ENCODE results near the gene NRF1. TPM values are rescaled to one million over a fixed set of nuclear protein-coding genes. Genes with fewer than 3 reads are reported as not detected.

Gene NRF1
- total RNA-seq, 1 donor from 2014 or later: 14.6 TPM

GRCh38 chr7:129797214-129797789 lies 185.8 kb downstream of the NRF1 start:
- DNase-seq (ENCODE audit: extremely low read depth, low read depth, low spot score): no peak

GRCh38 chr7:129798616-129799349 lies 187.3 kb downstream of the NRF1 start:
- no peak for DNase-seq (ENCODE audit: extremely low read depth, low read depth, low spot score)

DNA sequence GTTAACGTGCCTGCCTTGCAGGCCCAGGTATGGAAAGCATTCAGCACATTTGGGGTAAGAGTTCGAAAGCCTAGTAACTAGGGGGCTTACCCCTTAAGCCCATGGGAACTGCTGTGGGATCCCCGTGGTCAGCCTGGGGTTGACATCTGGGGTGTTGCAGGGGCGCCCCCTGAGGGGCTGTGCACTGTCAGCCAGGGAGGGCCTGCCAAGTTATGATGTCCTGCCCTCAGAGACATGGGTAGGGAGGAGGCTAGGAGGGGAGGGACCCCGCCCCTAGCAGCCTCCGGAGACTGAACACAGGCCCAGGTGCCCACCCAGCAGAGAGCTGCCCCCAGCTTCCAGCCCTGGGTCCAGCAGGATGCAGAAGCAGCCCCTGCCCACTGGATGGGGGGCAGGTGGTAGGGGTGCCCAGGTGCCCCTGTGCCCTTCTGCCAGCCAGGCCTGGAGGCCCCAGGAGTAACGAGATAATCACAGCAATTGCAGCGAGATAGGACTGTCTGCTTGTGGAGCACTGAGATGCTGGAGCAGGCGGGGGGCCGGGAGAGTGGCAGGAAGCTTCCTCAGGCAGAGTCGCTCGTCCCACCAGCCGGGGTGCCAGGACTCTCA lies 187.9 kb downstream of the NRF1 start:
- no peak for DNase-seq (ENCODE audit: extremely low read depth, low read depth, low spot score)

- DNase-seq (ENCODE audit: extremely low read depth, low read depth, low spot score): no peak
These were observed 189.4 kb downstream of the NRF1 start for GRCh38 chr7:129800901-129801300.

GRCh38 chr7:129801882-129802281 lies 190.4 kb downstream of the NRF1 start:
- DNase-seq (ENCODE audit: extremely low read depth, low read depth, low spot score): no peak

DNA sequence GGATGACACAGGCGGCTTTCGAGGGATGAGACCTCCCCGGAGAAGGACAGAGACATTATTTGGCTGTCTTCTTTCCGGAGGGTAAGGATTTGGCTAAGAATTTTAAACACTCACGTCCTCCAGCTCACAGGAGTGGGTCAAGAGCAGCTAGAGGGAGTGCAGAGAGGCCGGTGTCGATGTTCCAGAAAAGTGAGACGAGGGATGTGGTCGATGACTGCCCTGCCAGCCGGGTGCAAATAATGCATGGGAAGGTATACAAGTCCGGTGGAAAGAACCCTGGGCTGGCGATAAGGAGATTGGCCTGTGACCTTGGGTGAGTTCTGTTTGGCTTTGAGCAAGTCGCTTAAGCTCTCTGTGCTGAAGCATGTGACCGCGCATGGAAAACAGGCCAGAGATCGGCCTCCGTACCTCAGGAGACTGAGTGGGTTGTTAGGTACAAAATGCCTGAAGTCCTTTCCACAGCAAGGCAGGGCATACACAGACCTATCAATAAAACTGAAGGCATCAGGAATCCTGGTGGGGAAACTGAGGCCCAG lies 192.1 kb downstream of the NRF1 start:
- no peak for DNase-seq (ENCODE audit: extremely low read depth, low read depth, low spot score)

- no peak for DNase-seq (ENCODE audit: extremely low read depth, low read depth, low spot score)
These were observed 192.8 kb downstream of the NRF1 start for GRCh38 chr7:129804111-129804889.

DNA sequence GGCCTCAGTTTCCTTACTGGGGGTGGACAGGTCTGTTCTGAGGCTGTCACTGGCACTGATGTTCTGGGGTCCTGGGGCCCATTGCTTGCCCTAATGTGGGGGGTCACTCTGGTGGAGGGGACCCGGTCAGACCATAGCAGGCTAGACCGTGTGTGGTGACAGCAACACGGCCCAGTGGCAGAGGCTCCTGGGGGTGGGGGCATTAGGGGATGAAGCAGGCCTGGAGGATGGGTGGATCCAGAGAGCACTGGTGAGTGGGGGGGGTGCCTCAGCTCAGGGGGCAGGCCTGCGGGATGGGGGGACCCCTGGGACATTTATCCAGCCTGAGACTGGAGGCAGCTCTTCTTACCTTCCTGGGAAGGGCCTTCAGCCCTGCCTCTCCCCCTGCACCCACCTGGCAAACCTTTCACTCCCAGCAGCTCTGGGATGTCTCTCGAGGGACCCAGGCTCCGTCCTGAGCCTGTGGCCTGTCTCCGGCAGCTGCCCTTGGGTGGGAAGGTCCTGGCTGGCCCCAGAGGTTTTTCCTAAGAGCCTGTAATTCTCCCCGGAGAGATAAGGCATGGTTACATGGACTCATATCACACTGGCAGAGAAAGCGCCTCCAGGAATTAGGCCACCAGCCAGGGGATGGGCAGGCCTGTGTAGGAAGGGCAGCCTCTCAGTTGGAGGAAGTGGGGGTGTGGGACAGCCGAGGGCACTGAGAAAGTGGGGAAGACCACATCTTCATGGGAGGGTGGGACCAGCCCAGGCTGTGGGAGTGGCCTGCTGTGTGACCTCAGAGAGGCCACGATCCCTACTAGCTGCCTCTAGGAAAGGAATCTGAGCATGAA lies 193.6 kb downstream of the NRF1 start:
- no peak for DNase-seq (ENCODE audit: extremely low read depth, low read depth, low spot score)

Other genes starting within 250 kb of the NRF1 start
- gene STRIP2, start 177.3 kb upstream of the NRF1 start, total RNA-seq: 5.8 and 7.2 TPM in 2 replicates
- 2.0 TPM in 1 of 2 replicates, not detected in the other for gene SMKR1, start 109.2 kb upstream of the NRF1 start, total RNA-seq

Measured in glomerular endothelial cell (primary cell).